SK-N-SH (cell line): ENCODE data around the gene ATP11C. TPM values are rescaled to one million over a fixed set of nuclear protein-coding genes. Genes with fewer than 3 reads are reported as not detected.
A peak's percentile ranks its signal among the peaks of the same experiment; 100 is the strongest.

Experiments
- CTCF ChIA-PET: fragments of 300-600, 350-600 bp; formaldehyde crosslinking; extraction: SDS; loops from one replicate; lab custom pipeline; 2021; lab: Yijun Ruan, JAX
- POLR2A ChIA-PET: fragments of 350-600 bp; sonication (Branson Sonifier 250); formaldehyde crosslinking; extraction: SDS; loops from one replicate; lab custom pipeline; 2020; ENCODE audit warnings: antibody characterized with exemption, inconsistent platforms; lab: Yijun Ruan, JAX
- DNase-seq: peaks from one replicate; pipeline ENCODE4 v3.0.0; 2012
- H2AFZ ChIP-seq: fragments of 200-600 bp; sonication (generic); 2 replicates; pipeline ENCODE4 v1.8.1; 2016; ENCODE audit warnings: antibody characterized with exemption, mild to moderate bottlenecking, low read depth
- H3F3A ChIP-seq: fragments of 200-600 bp; sonication (generic); replicated peaks from 2 replicates; pipeline ENCODE3; 2016; ENCODE audit warnings: antibody characterized with exemption, mild to moderate bottlenecking; ENCODE audit not compliant: insufficient read depth
- H3K27ac ChIP-seq, 2 experiments: fragments of 200-500 bp in 1 of 2; fragments of 200-600 bp in 1 of 2; sonication (Bioruptor generic) in 1 of 2; sonication (generic), shearing (Covaris generic) in 1 of 2; 2 replicates each; pipeline versions ENCODE4 v1.5.1 to v1.6.1; 2014 to 2016; ENCODE audit warnings: low read depth in 2 of 2, inconsistent platforms in 1 of 2, low read length in 1 of 2, mild to moderate bottlenecking in 1 of 2, mixed read lengths in 1 of 2
- H3K27me3 ChIP-seq: fragments of 200-600 bp; sonication (generic), shearing (Covaris generic); 2 replicates; pipeline ENCODE4 v1.6.1; 2016; ENCODE audit warnings: mixed run types; ENCODE audit not compliant: insufficient read depth
- H3K36me3 ChIP-seq, 2 experiments: fragments of 200-500 bp in 1 of 2; fragments of 200-600 bp in 1 of 2; sonication (Bioruptor generic) in 1 of 2; sonication (generic) in 1 of 2; replicated peaks in 1 of 2; 2 replicates each; pipeline versions ENCODE3 to v1.5.1; 2014 to 2016; ENCODE audit warnings: low read length in 1 of 2, mild to moderate bottlenecking in 1 of 2; ENCODE audit not compliant: insufficient read depth in 2 of 2, control insufficient read depth in 1 of 2
- H3K4me1 ChIP-seq, 2 experiments: fragments of 200-500 bp in 1 of 2; fragments of 200-600 bp in 1 of 2; sonication (Bioruptor generic) in 1 of 2; sonication (generic), shearing (Covaris generic) in 1 of 2; 2 replicates each; pipeline versions ENCODE4 v1.5.1 to v1.6.1; 2014 to 2016; ENCODE audit warnings: low read depth in 1 of 2, low read length in 1 of 2, mixed run types in 1 of 2; ENCODE audit not compliant: insufficient read depth in 2 of 2, control insufficient read depth in 1 of 2
- H3K4me2 ChIP-seq: fragments of 200-600 bp; sonication (generic), shearing (Covaris generic); 2 replicates; pipeline ENCODE4 v1.6.1; 2017; ENCODE audit warnings: mixed run types
- H3K4me3 ChIP-seq, 2 experiments: fragments of 200-500 bp in 1 of 2; fragments of 200-600 bp in 1 of 2; sonication (Bioruptor generic) in 1 of 2; sonication (generic), shearing (Covaris generic) in 1 of 2; 2 replicates each; pipeline versions ENCODE4 v1.5.1 to v1.8.1; 2014 to 2016; ENCODE audit warnings: low read depth in 2 of 2, inconsistent platforms in 1 of 2, low read length in 1 of 2, mild to moderate bottlenecking in 1 of 2, mixed read lengths in 1 of 2, moderate library complexity in 1 of 2
- H3K79me2 ChIP-seq: fragments of 200-600 bp; sonication (generic); 2 replicates; pipeline ENCODE4 v1.8.1; 2017; ENCODE audit warnings: mild to moderate bottlenecking; ENCODE audit not compliant: insufficient read depth
- H3K9ac ChIP-seq: fragments of 200-600 bp; sonication (generic); 2 replicates; pipeline ENCODE4 v1.6.1; 2017; ENCODE audit warnings: mixed run types
- H3K9me2 ChIP-seq: fragments of 200-600 bp; sonication (generic); 2 replicates; pipeline ENCODE4 v1.6.1; 2017; ENCODE audit warnings: mixed run types
- H3K9me3 ChIP-seq: fragments of 200-600 bp; sonication (generic); 2 replicates; pipeline ENCODE4 v1.6.1; 2017; ENCODE audit warnings: mixed run types, mild to moderate bottlenecking, moderate library complexity
- H4K20me1 ChIP-seq: fragments of 200-600 bp; sonication (generic); 2 replicates; pipeline ENCODE4 v1.6.1; 2017; ENCODE audit warnings: mild to moderate bottlenecking, mixed run types; ENCODE audit not compliant: insufficient read depth
- CHD2 ChIP-seq: fragments of 150-350 bp; IDR thresholded peaks from 2 replicates; pipeline ENCODE4 v1.6.1; 2018; ENCODE audit warnings: low read length; ENCODE audit not compliant: partially characterized antibody
- ELF1 ChIP-seq: IDR thresholded peaks from 2 replicates; pipeline ENCODE4 v1.4.0; 2012
- EP300 ChIP-seq, 2 experiments: IDR thresholded peaks; 2 replicates each; pipeline versions ENCODE4 v1.4.0 to v1.6.1; 2012; ENCODE audit warnings: borderline replicate concordance in 1 of 2, low read depth in 1 of 2, low read length in 1 of 2
- EZH2phosphoT487 ChIP-seq: fragments of 200-600 bp; sonication (generic); IDR thresholded peaks from 2 replicates; pipeline ENCODE4 v1.6.1; 2017; ENCODE audit warnings: low read depth, mixed run types, mild to moderate bottlenecking, antibody characterized with exemption, moderate library complexity, borderline replicate concordance
- FOSL2 ChIP-seq: IDR thresholded peaks from 2 replicates; pipeline ENCODE4 v1.4.0; 2012; ENCODE audit warnings: low read depth, mild to moderate bottlenecking, moderate library complexity, borderline replicate concordance
- FOXM1 ChIP-seq: IDR thresholded peaks from 2 replicates; pipeline ENCODE4 v1.4.0; 2012; ENCODE audit warnings: low read depth, mild to moderate bottlenecking
- GATA2 ChIP-seq: sonication (generic); formaldehyde crosslinking; IDR thresholded peaks from 2 replicates; pipeline ENCODE4 v1.5.0; 2020; ENCODE audit warnings: mild to moderate bottlenecking, missing genetic modification reagents
- JUND ChIP-seq: IDR thresholded peaks from 2 replicates; pipeline ENCODE4 v1.4.0; 2012
- MEF2A ChIP-seq: IDR thresholded peaks from 2 replicates; pipeline ENCODE4 v1.4.0; 2012; ENCODE audit warnings: low read depth, borderline replicate concordance
- NFIC ChIP-seq: IDR thresholded peaks from 2 replicates; pipeline ENCODE4 v1.4.0; 2012; ENCODE audit warnings: borderline replicate concordance
- RAD21 ChIP-seq: IDR thresholded peaks from 2 replicates; pipeline ENCODE4 v1.6.1; 2012; ENCODE audit warnings: mild to moderate bottlenecking, low read length
- RCOR1 ChIP-seq: fragments of 150-350 bp; IDR thresholded peaks from 2 replicates; pipeline ENCODE4 v1.6.1; 2017; ENCODE audit warnings: antibody characterized with exemption, low read length
- RXRA ChIP-seq: IDR thresholded peaks from 2 replicates; pipeline ENCODE4 v1.4.0; 2012; ENCODE audit warnings: low read depth, mild to moderate bottlenecking, borderline replicate concordance
- TAF1 ChIP-seq: IDR thresholded peaks from 2 replicates; pipeline ENCODE4 v1.6.1; 2012; ENCODE audit warnings: low read depth, mild to moderate bottlenecking, low read length, moderate library complexity, borderline replicate concordance
- TCF12 ChIP-seq: IDR thresholded peaks from 2 replicates; pipeline ENCODE4 v1.4.0; 2012
- TEAD4 ChIP-seq: IDR thresholded peaks from 2 replicates; pipeline ENCODE4 v1.4.0; 2012; ENCODE audit warnings: mild to moderate bottlenecking, borderline replicate concordance; ENCODE audit not compliant: insufficient read depth
- YY1 ChIP-seq: IDR thresholded peaks from 2 replicates; pipeline ENCODE4 v1.4.0; 2012; ENCODE audit warnings: low read depth, mild to moderate bottlenecking
- ZBTB33 ChIP-seq: IDR thresholded peaks from 2 replicates; pipeline ENCODE4 v1.4.0; 2012; ENCODE audit warnings: low read depth, borderline replicate concordance
- WGBS: methylation state at CpG from one replicate; pipeline ENCODE4 v1.1.6; 2017; ENCODE audit warnings: low lambda C conversion rate; 5-methylcytosine and 5-hydroxymethylcytosine counted together
- polyA plus RNA-seq, 3 experiments: library from polyadenylated mRNA; depleted of rRNA; stranded (reverse); fragments of >200 nt; gene quantifications; 2 replicates each; pipeline ENCODE4 v1.2.3, GENCODE V29; 2012
- TF ChIP-seq, protein P1 (sequence below): IDR thresholded peaks from 2 replicates; pipeline ENCODE4; 2012
- TF ChIP-seq, protein P2 (sequence below): fragments of 150-350 bp; IDR thresholded peaks from 2 replicates; pipeline ENCODE4 v1.6.1; 2017; ENCODE audit warnings: antibody characterized with exemption, low read length, low read depth, borderline replicate concordance
- TF ChIP-seq, protein P3 (sequence below): IDR thresholded peaks from 2 replicates; pipeline ENCODE4 v1.4.0; 2012; ENCODE audit warnings: low read depth
- TF ChIP-seq, protein P4 (sequence below): IDR thresholded peaks from 2 replicates; pipeline ENCODE4 v1.4.0; 2012; ENCODE audit warnings: low read depth, borderline replicate concordance

ATP11C gene
- polyA plus RNA-seq, 1 of the 3 experiments (the other 2 are of a cell fraction) = 18.5 TPM

DNA sequence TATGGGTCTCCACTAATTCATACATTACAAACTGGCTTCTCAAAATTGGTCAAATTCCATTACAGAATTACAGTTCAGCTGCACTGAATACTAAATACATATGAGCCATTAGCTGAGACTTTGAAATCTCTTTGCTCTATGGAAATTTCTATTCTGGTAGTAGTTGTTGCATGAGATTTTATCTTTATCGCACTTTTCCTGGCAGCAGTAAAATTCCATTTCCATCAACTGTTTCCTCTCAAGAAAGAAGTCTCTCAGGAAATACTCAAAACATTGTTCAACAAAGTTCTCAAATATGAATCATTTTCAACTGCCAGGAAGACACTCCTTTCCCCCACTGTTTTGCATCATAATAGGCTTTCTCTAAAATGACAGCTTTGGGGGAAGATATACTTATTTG lies 51.3 kb downstream of the ATP11C start:
- Histone ChIP-seq H3K36me3 (peaks cover 0 to 7% of the 10 kb centered on the region in 2 experiments), H3K27me3 (no peaks in the 10 kb centered on the region), H3K4me1 (peaks cover 4 to 21% of the 10 kb centered on the region in 2 experiments; a peak in 3 of 4 replicates), H3K27ac (peak overlapping the region; percentile 64 to 94; a peak in 3 of 4 replicates), H3K9ac (peak overlapping the region; percentile 62), H3K4me3 (no peak overlapping the region), H4K20me1 (no peaks in the 10 kb centered on the region), H3K79me2 (peaks cover 75% of the 10 kb centered on the region), H3K9me3 (no peaks in the 10 kb centered on the region), H2AFZ (no peak overlapping the region), H3K4me2 (peak overlapping the region; percentile 57), H3F3A (peaks cover 24% of the 10 kb centered on the region), H3K9me2 (no peaks in the 10 kb centered on the region)
- DNase-seq = no peak
- TF ChIP-seq, protein P1, sequence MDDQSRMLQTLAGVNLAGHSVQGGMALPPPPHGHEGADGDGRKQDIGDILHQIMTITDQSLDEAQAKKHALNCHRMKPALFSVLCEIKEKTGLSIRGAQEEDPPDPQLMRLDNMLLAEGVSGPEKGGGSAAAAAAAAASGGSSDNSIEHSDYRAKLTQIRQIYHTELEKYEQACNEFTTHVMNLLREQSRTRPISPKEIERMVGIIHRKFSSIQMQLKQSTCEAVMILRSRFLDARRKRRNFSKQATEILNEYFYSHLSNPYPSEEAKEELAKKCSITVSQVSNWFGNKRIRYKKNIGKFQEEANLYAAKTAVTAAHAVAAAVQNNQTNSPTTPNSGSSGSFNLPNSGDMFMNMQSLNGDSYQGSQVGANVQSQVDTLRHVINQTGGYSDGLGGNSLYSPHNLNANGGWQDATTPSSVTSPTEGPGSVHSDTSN = peak; percentile 75
- no peak for TF ChIP-seq RCOR1
- TF ChIP-seq MEF2A = peak; percentile 54; the same call in 1 of the 2 replicates
- no peak for TF ChIP-seq TAF1
- no peak for TF ChIP-seq GATA2 (CRISPR knock-in tag)
- TF ChIP-seq YY1 = no peak
- TF ChIP-seq CHD2 = no peak
- TF ChIP-seq ELF1 = no peak
- no peak for TF ChIP-seq ZBTB33
- TF ChIP-seq, protein P2, sequence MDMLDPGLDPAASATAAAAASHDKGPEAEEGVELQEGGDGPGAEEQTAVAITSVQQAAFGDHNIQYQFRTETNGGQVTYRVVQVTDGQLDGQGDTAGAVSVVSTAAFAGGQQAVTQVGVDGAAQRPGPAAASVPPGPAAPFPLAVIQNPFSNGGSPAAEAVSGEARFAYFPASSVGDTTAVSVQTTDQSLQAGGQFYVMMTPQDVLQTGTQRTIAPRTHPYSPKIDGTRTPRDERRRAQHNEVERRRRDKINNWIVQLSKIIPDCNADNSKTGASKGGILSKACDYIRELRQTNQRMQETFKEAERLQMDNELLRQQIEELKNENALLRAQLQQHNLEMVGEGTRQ = no peak
- no peak for TF ChIP-seq RAD21
- TF ChIP-seq JUND = peak; percentile 54
- peak; percentile 67; the same call in 1 of the 2 replicates for TF ChIP-seq NFIC
- TF ChIP-seq FOSL2 = peak; percentile 65; the same call in 1 of the 2 replicates
- TF ChIP-seq, protein P3, sequence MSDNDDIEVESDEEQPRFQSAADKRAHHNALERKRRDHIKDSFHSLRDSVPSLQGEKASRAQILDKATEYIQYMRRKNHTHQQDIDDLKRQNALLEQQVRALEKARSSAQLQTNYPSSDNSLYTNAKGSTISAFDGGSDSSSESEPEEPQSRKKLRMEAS = peak; percentile 20; the same call in 1 of the 2 replicates
- TF ChIP-seq EP300 (IDR thresholded peaks at IDR 0.05; ENCODE audit: borderline replicate concordance in 1 of 2, low read depth in 1 of 2, low read length in 1 of 2) = peak; percentile 16 to 85; a peak in 3 of 4 replicates
- peak; percentile 85 for TF ChIP-seq TCF12
- TF ChIP-seq FOXM1 = no peak
- TF ChIP-seq, protein P4, sequence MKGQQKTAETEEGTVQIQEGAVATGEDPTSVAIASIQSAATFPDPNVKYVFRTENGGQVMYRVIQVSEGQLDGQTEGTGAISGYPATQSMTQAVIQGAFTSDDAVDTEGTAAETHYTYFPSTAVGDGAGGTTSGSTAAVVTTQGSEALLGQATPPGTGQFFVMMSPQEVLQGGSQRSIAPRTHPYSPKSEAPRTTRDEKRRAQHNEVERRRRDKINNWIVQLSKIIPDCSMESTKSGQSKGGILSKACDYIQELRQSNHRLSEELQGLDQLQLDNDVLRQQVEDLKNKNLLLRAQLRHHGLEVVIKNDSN = no peak
- no peak for TF ChIP-seq EZH2phosphoT487
- TF ChIP-seq RXRA = 0 out of 2 replicates have a peak, but pooled peaks have one; percentile 29
- TF ChIP-seq TEAD4 = 0 out of 2 replicates have a peak, but pooled peaks have one; percentile 18
- CTCF ChIA-PET = interaction anchor here (0.9 kb wide), 1 partner anchor 36 kb away, joined by 3 read pairs; no protein-coding TSS in a partner anchor
- POLR2A ChIA-PET = no interaction called here
- WGBS = 27% methylated on average over 1 of the region's 1 CpG
